Thyroid gland (tissue), 4 donors: ENCODE data around the gene FBXO31. TPM values are rescaled to one million over a fixed set of nuclear protein-coding genes. Genes with fewer than 3 reads are reported as not detected.
"Not testable (repeated sequence)": the region's sequence is repeated elsewhere in the genome, so short reads cannot be mapped to it uniquely, and the experiment has no call there.

Experiments used
- DNase-seq, 2 donors: peaks; one replicate each; pipeline ENCODE4 v3.0.0-alpha.2; 2019
- H3K27ac ChIP-seq, 3 donors: fragments of 200-600 bp; sonication (generic); 1 replicate in 2 of 3; 2 replicates in 1 of 3; pipeline ENCODE4 v1.5.1; 2016 to 2019; ENCODE audit warnings: mild to moderate bottlenecking in 1 of 3, moderate library complexity in 1 of 3
- H3K27me3 ChIP-seq: fragments of 200-600 bp; sonication (generic); one replicate; pipeline ENCODE4 v1.5.1; 2019
- H3K36me3 ChIP-seq, 2 donors: fragments of 200-600 bp; sonication (generic); one replicate each; pipeline ENCODE4 v1.5.1; 2016 to 2019
- H3K4me1 ChIP-seq, 2 donors: fragments of 200-600 bp; sonication (generic); one replicate each; pipeline ENCODE4 v1.5.1; 2017 to 2019
- H3K4me3 ChIP-seq, 3 donors: fragments of 200-600 bp; sonication (generic); replicated peaks in 1 of 3; 1 replicate in 2 of 3; 2 replicates in 1 of 3; pipeline ENCODE4 v1.5.1; 2016; ENCODE audit warnings: mild to moderate bottlenecking in 1 of 3
- H3K9me3 ChIP-seq: fragments of 200-600 bp; sonication (generic); one replicate; pipeline ENCODE4 v1.5.1; 2017
- POLR2A ChIP-seq, 2 donors: fragments of 450-650 bp; IDR thresholded peaks; one replicate each; pipeline ENCODE4 v1.6.1; 2017; ENCODE audit warnings: antibody characterized with exemption in 2 of 2, mild to moderate bottlenecking in 2 of 2, moderate library complexity in 1 of 2
- WGBS, 2 donors: methylation state at CpG; one replicate each; pipeline ENCODE4 v1.1.5; 2017; 5-methylcytosine and 5-hydroxymethylcytosine counted together
- intact Hi-C: fragments of 100-400 bp; cut with DNase I; formaldehyde crosslinking; loops from one replicate; pipeline ENCODE4 v1.15.1; 2023
- total RNA-seq, 4 donors: library from RNA; depleted of rRNA; stranded (reverse); fragments of >200 nt; gene quantifications; one replicate each; pipeline ENCODE4 v1.2.3, GENCODE V29; 2016
- TF ChIP-seq, protein P1 (sequence below), 6 experiments: fragments of 200-600 bp in 3 of 6; fragments of 450-650 bp in 3 of 6; sonication (generic) in 3 of 6; IDR thresholded peaks; one replicate each; pipeline ENCODE4 v1.5.1; 2016 to 2019; ENCODE audit warnings: antibody characterized with exemption in 6 of 6, mild to moderate bottlenecking in 2 of 6, inconsistent platforms in 1 of 6, moderate library complexity in 1 of 6

The FBXO31 gene
- total RNA-seq, 4 donors from 2014 or later = 23.8 to 62.5 (median 54.9) TPM

DNA sequence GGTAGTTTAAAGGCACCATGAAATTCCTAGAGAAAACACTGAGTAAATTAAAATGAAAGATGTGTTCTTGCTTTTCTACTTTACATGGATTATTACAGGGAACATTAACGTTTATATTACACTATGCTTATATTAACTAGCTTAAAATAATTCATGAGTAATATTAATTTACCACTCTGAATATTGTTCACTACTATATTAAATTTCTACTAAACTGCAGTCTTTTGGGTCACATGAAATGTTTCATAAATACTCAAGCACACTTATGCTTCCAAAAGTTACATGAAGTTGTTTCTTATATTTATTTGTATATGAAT is 5.2 kb upstream of the FBXO31 start:
- WGBS, 2 donors = 49 to 57% methylated on average over 1 of the region's 1 CpG
- no peak overlapping the region for H3K4me3 ChIP-seq
- intact Hi-C loops = no loop called here

GRCh38 chr16:87387942-87388817 is 4.6 kb upstream of the FBXO31 start:
- TF ChIP-seq POLR2A (IDR thresholded peaks at IDR 0.05) = peak in 1 of 2 donors; percentile 92
- TF ChIP-seq, protein P1, sequence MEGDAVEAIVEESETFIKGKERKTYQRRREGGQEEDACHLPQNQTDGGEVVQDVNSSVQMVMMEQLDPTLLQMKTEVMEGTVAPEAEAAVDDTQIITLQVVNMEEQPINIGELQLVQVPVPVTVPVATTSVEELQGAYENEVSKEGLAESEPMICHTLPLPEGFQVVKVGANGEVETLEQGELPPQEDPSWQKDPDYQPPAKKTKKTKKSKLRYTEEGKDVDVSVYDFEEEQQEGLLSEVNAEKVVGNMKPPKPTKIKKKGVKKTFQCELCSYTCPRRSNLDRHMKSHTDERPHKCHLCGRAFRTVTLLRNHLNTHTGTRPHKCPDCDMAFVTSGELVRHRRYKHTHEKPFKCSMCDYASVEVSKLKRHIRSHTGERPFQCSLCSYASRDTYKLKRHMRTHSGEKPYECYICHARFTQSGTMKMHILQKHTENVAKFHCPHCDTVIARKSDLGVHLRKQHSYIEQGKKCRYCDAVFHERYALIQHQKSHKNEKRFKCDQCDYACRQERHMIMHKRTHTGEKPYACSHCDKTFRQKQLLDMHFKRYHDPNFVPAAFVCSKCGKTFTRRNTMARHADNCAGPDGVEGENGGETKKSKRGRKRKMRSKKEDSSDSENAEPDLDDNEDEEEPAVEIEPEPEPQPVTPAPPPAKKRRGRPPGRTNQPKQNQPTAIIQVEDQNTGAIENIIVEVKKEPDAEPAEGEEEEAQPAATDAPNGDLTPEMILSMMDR (IDR thresholded peaks at IDR 0.05) = no peak
- 11% methylated on average over 16 to 18 of the region's 18 CpGs for WGBS, 2 donors
- H3K4me1 ChIP-seq = peaks cover 16 to 23% of the 10 kb centered on the region in 2 donors

More for the DNA sequence above, 5.2 kb upstream of the FBXO31 start:
- Histone ChIP-seq H3K27ac (peak overlapping the region; percentile 91 to 94 (median 93)), H3K27me3 (no peaks in the 10 kb centered on the region), H3K36me3 (no peaks in the 10 kb centered on the region), H3K9me3 (no peaks in the 10 kb centered on the region), H3K4me1 (peaks cover 21 to 29% of the 10 kb centered on the region in 2 donors)
- no peak for TF ChIP-seq POLR2A (IDR thresholded peaks at IDR 0.05)
- TF ChIP-seq, protein P1 (IDR thresholded peaks at IDR 0.05) = no peak
- DNase-seq = no peak

DNA sequence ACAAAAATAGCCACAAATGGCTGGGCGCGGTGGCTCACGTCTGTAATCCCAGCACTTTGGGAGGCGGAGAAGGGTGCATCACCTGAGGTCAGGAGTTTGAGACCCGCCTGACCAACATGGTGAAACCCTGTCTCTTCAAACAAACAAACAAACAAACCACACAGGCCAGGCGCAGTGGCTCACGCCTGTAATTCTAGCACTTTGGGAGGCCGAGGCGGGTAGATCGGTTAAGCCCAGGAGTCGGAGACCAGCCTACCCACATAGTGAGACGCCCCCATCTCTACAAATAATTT is 1.2 kb upstream of the FBXO31 start:
- intact Hi-C loops = loop anchor here (5.0 kb wide), 1 partner anchor 68 kb away; the partner anchor contains the start of gene C16orf95
- not testable (repeated sequence) for H3K27me3 ChIP-seq, DNase-seq, H3K36me3 ChIP-seq, H3K9me3 ChIP-seq
- Histone ChIP-seq H3K4me1 (peaks cover 22 to 43% of the 10 kb centered on the region in 2 donors), H3K27ac (peak overlapping the region; percentile 55 to 95 (median 95)), H3K4me3 (peak overlapping the region in 1 of 3 donors; percentile 88)
- WGBS, 2 donors = 86 to 91% methylated on average over 10 to 12 of the region's 12 CpGs

More at GRCh38 chr16:87387942-87388817, 4.6 kb upstream of the FBXO31 start:
- intact Hi-C loops = no loop called here
- Histone ChIP-seq H3K27ac (peak overlapping the region; percentile 91 to 94 (median 93)), H3K4me3 (no peak overlapping the region), H3K36me3 (no peaks in the 10 kb centered on the region), H3K27me3 (no peaks in the 10 kb centered on the region), H3K9me3 (no peaks in the 10 kb centered on the region)
- peak; percentile 94 for DNase-seq

- peak overlapping the region; percentile 55 to 95 (median 95) for H3K27ac ChIP-seq
- DNase-seq = peak; percentile 34 to 53
- peaks cover 22 to 43% of the 10 kb centered on the region in 2 donors for H3K4me1 ChIP-seq
- no peaks in the 10 kb centered on the region for H3K27me3 ChIP-seq
- H3K9me3 ChIP-seq = no peaks in the 10 kb centered on the region
- peak overlapping the region; percentile 20 to 88 (median 33) for H3K4me3 ChIP-seq
- WGBS, 2 donors = 12 to 24% methylated on average over 16 to 32 of the region's 64 CpGs
- intact Hi-C loops = loop anchor here (5.0 kb wide), 1 partner anchor 67 kb away; the partner anchor contains the start of gene C16orf95
- no peaks in the 10 kb centered on the region for H3K36me3 ChIP-seq
- TF ChIP-seq POLR2A (IDR thresholded peaks at IDR 0.05) = no peak
- TF ChIP-seq, protein P1 (IDR thresholded peaks at IDR 0.05) = no peak
These were observed 742 bp upstream of the FBXO31 start for GRCh38 chr16:87384162-87384874.

DNA sequence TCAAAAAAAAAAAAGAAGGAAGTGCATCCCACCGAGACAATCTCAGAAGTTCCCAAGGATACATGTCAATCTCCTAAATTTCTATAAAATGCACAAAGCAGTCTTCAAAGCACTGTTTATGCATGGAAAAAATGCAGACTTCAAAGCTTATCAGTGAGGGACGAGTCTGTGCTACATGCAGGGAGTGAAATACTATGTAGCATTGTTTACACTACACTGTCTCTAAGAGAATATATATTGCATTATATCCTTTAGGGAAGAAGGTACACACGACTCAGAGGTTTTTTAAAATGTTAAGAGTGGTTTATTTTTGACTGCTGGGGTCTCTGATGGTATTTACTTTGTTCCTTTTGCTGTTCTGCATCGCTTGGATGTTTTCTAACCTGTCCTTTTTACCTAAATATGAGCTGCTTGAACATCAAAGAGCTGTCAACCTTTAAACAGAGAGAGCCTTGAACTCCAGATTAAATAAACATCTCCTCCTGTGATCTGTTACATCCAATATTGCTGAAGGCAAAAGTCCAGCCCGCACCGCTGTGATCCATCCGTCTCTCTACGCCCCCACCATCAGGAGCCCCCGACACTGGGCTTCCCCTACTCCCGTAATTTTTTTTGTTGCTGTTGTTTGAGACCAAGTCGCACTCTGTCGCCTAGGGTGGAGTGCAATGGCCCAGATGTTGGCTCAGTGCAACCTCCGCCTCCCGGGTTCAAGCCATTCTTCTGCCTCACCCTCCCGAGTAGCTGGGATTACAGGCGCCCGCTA is 1.4 kb downstream of the FBXO31 start:
- TF ChIP-seq, protein P1 (IDR thresholded peaks at IDR 0.05) = no peak
- TF ChIP-seq POLR2A (IDR thresholded peaks at IDR 0.05) = no peak
- Histone ChIP-seq H3K36me3 (no peaks in the 10 kb centered on the region), H3K27ac (peak overlapping the region; percentile 55 to 95 (median 95)), H3K27me3 (no peaks in the 10 kb centered on the region), H3K4me1 (peaks cover 10 to 31% of the 10 kb centered on the region in 2 donors), H3K4me3 (peak overlapping the region; percentile 4 to 88 (median 70)), H3K9me3 (no peaks in the 10 kb centered on the region)
- 34 to 38% methylated on average over 17 of the region's 17 CpGs for WGBS, 2 donors
- intact Hi-C loops = loop anchor here (5.0 kb wide), 1 partner anchor 65 kb away; the partner anchor contains the start of gene C16orf95
- no peak for DNase-seq
